CD8-positive, alpha-beta memory T cell (primary cell): ENCODE results near the gene ELAVL2. TPM values are rescaled to one million over a fixed set of nuclear protein-coding genes. Genes with fewer than 3 reads are reported as not detected.

Experiments used
- CTCF ChIA-PET: fragments of 350-600 bp; sonication (Branson Sonifier 250); formaldehyde crosslinking; loops from one replicate; lab custom pipeline; 2021; ENCODE audit warnings: antibody characterized with exemption; lab: Charles Lee
- POLR2A ChIA-PET: fragments of 350-600 bp; sonication (Branson Sonifier 250); formaldehyde crosslinking; loops from one replicate; lab custom pipeline; 2021; ENCODE audit warnings: antibody characterized with exemption; lab: Charles Lee
- DNase-seq, 5 donors: peaks; one replicate each; pipeline versions ENCODE4 v3.0.0 to v3.0.0-alpha.2; 2020 to 2022; ENCODE audit warnings: mixed read lengths in 1 of 5
- H3K27ac ChIP-seq: one replicate; pipeline ENCODE4 v1.7.0; 2013; ENCODE audit warnings: low read depth, mild to moderate bottlenecking, low read length, moderate library complexity
- H3K27me3 ChIP-seq: 2 replicates; pipeline ENCODE4 v1.7.0; 2013; ENCODE audit warnings: low read length, mild to moderate bottlenecking; ENCODE audit not compliant: insufficient read depth, poor library complexity, severe bottlenecking
- H3K36me3 ChIP-seq: 2 replicates; pipeline ENCODE4 v1.7.0; 2013; ENCODE audit warnings: mild to moderate bottlenecking, low read length, moderate library complexity; ENCODE audit not compliant: insufficient read depth
- H3K4me1 ChIP-seq: 2 replicates; pipeline ENCODE4 v1.7.0; 2013; ENCODE audit warnings: mild to moderate bottlenecking, low read length, moderate library complexity; ENCODE audit not compliant: insufficient read depth
- H3K4me3 ChIP-seq: 2 replicates; pipeline ENCODE4 v1.7.0; 2013; ENCODE audit warnings: mild to moderate bottlenecking, low read length
- H3K9me3 ChIP-seq: 2 replicates; pipeline ENCODE4 v1.7.0; 2013; ENCODE audit warnings: mild to moderate bottlenecking, low read length
- H3K27ac Mint-ChIP-seq, 8 donors: one replicate each; pipeline ENCODE4 v1.8.0; 2020 to 2021; ENCODE audit warnings: mixed read lengths in 8 of 8, mild to moderate bottlenecking in 6 of 8, inconsistent platforms in 3 of 8, moderate library complexity in 3 of 8
- H3K27me3 Mint-ChIP-seq, 2 donors: one replicate each; pipeline ENCODE4 v1.8.0; 2020 to 2021; ENCODE audit warnings: mixed read lengths in 2 of 2, mild to moderate bottlenecking in 1 of 2, moderate library complexity in 1 of 2
- H3K36me3 Mint-ChIP-seq, 3 donors: one replicate each; pipeline ENCODE4 v1.8.0; 2020 to 2021; ENCODE audit warnings: mixed read lengths in 3 of 3, inconsistent platforms in 1 of 3, mild to moderate bottlenecking in 1 of 3
- H3K4me1 Mint-ChIP-seq, 3 donors: one replicate each; pipeline ENCODE4 v1.8.0; 2020 to 2021; ENCODE audit warnings: mixed read lengths in 3 of 3, inconsistent platforms in 1 of 3, mild to moderate bottlenecking in 1 of 3
- H3K4me3 Mint-ChIP-seq, 7 donors: one replicate each; pipeline ENCODE4 v1.8.0; 2020 to 2021; ENCODE audit warnings: mixed read lengths in 7 of 7, mild to moderate bottlenecking in 6 of 7, moderate library complexity in 4 of 7, inconsistent platforms in 2 of 7
- H3K9me3 Mint-ChIP-seq, 5 donors: one replicate each; pipeline ENCODE4 v1.8.0; 2020 to 2022; ENCODE audit warnings: mixed read lengths in 5 of 5, mild to moderate bottlenecking in 3 of 5, moderate library complexity in 2 of 5, inconsistent platforms in 1 of 5
- polyA plus RNA-seq: library from polyadenylated mRNA; unstranded; fragments of 300-500 nt; fragmentation: Illumina TruSeq; gene quantifications from one replicate; pipeline ENCODE4 v1.2.3, GENCODE V29; 2021
- total RNA-seq, 2 experiments: library from RNA; stranded (reverse); gene quantifications; one replicate each; pipeline ENCODE4 v1.2.3, GENCODE V29; 2021

ELAVL2 gene
- total and polyA plus RNA-seq, 3 experiments from 2014 or later, result not detected

GRCh38 chr9:23771746-23772384 is 54.2 kb downstream of the ELAVL2 start:
- Histone ChIP-seq H3K36me3 (no peaks in the 10 kb centered on the region), H3K4me1 (no peaks in the 10 kb centered on the region), H3K9me3 (no peaks in the 10 kb centered on the region), H3K27me3 (no peaks in the 10 kb centered on the region), H3K27ac (no peak overlapping the region), H3K4me3 (no peak overlapping the region)
- no peak overlapping the region for H3K4me3 Mint-ChIP-seq
- H3K36me3 Mint-ChIP-seq, result no peaks in the 10 kb centered on the region
- DNase-seq, result no peak
- ChIA-PET CTCF (no interaction called here), POLR2A (no interaction called here)
- no peak overlapping the region for H3K27ac Mint-ChIP-seq
- no peaks in the 10 kb centered on the region for H3K27me3 Mint-ChIP-seq
- H3K9me3 Mint-ChIP-seq, result peaks cover 0 to 25% (median 7%) of the 10 kb centered on the region in 5 donors
- no peaks in the 10 kb centered on the region for H3K4me1 Mint-ChIP-seq

DNA sequence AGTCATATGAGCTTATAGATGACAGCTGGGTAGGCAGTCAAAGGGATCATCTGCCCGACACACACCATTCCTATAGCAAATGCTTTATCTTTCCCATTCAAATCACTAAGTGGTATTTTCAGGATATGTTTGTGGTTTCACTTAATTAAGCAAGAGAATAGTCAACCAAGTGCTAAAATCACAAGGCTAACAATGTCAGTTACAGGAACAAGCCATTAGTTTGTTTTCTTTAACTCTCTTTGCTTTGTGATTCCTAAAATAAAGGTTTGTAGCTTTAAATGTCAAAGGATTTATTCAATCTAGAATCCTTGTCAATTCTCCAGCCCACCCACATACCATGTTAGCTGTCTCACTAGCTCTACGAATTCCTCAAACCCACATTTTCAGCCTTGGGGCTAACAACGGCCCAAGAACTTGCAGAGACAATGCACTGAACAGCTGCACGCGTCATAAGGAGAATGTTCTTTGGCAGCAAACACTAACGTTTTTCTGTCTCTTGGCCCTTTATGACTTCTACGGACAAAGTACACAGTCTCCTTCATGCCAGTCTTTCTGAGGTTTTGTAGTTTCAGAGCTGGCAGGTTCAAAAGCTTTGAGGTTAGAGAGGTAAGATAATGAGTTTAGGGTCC is 56.6 kb downstream of the ELAVL2 start:
- Histone ChIP-seq H3K36me3 (no peaks in the 10 kb centered on the region), H3K4me1 (no peaks in the 10 kb centered on the region), H3K4me3 (no peak overlapping the region), H3K9me3 (no peaks in the 10 kb centered on the region), H3K27ac (no peak overlapping the region), H3K27me3 (no peaks in the 10 kb centered on the region)
- Mint-ChIP-seq H3K27me3 (no peaks in the 10 kb centered on the region), H3K4me1 (no peaks in the 10 kb centered on the region), H3K36me3 (no peaks in the 10 kb centered on the region), H3K9me3 (peaks cover 0 to 24% (median 4%) of the 10 kb centered on the region in 5 donors), H3K4me3 (no peak overlapping the region), H3K27ac (no peak overlapping the region)
- DNase-seq, result no peak
- ChIA-PET CTCF (no interaction called here), POLR2A (no interaction called here)

DNA sequence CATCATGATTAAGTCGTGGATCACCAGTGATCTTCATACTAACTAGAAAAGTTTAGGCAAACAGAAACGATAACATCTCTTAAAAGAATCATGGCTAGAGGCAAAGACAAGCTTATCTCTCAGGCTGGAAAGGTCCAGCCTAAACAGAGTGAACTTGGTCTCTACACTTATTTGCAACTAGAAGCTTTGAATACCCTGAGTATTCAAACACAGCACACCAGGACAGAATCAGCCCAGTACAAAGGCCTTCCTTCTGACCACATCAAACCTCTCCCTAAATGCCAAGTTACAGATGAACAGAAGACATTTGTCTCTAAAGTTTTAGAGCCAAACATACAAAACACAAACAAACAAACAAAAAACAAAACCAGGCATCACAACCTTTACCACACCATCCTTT is 57.2 kb downstream of the ELAVL2 start:
- H3K4me3 ChIP-seq, result no peak overlapping the region
- DNase-seq, result no peak
- CTCF ChIA-PET, result no interaction called here
- H3K4me3 Mint-ChIP-seq, result no peak overlapping the region
- no peaks in the 10 kb centered on the region for H3K4me1 Mint-ChIP-seq
- H3K9me3 Mint-ChIP-seq, result peaks cover 0 to 24% (median 4%) of the 10 kb centered on the region in 5 donors
- H3K9me3 ChIP-seq, result no peaks in the 10 kb centered on the region
- no peaks in the 10 kb centered on the region for H3K4me1 ChIP-seq
- POLR2A ChIA-PET, result no interaction called here
- H3K27ac Mint-ChIP-seq, result no peak overlapping the region
- no peak overlapping the region for H3K27ac ChIP-seq
- no peaks in the 10 kb centered on the region for H3K27me3 Mint-ChIP-seq
- H3K36me3 Mint-ChIP-seq, result no peaks in the 10 kb centered on the region
- H3K27me3 ChIP-seq, result no peaks in the 10 kb centered on the region
- no peaks in the 10 kb centered on the region for H3K36me3 ChIP-seq

DNA sequence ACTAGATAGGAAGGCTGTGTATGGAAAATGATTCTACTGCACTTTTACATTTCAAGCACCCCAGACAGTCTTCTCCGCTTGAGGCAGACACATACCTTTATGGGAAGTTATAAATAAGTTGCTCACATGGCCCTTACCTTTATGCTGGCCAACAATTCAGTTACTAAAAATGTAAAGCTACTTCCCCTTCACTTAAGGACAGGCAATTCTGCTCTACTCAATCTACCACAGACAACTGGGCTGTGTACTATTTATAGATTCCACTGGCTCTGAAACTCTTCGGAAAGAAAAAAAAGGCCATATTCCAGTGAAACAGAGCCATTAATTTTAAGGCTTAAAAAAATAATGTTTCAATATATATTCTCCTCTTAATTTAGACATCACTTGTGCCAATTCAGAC is 59.4 kb downstream of the ELAVL2 start:
- ChIA-PET CTCF (no interaction called here), POLR2A (no interaction called here)
- Histone ChIP-seq H3K9me3 (no peaks in the 10 kb centered on the region), H3K4me1 (no peaks in the 10 kb centered on the region), H3K36me3 (no peaks in the 10 kb centered on the region), H3K4me3 (no peak overlapping the region), H3K27me3 (no peaks in the 10 kb centered on the region), H3K27ac (no peak overlapping the region)
- H3K4me1 Mint-ChIP-seq, result no peaks in the 10 kb centered on the region
- H3K36me3 Mint-ChIP-seq, result no peaks in the 10 kb centered on the region
- no peak overlapping the region for H3K4me3 Mint-ChIP-seq
- no peak overlapping the region for H3K27ac Mint-ChIP-seq
- DNase-seq, result no peak
- H3K9me3 Mint-ChIP-seq, result peaks cover 0 to 22% (median 6%) of the 10 kb centered on the region in 5 donors
- no peaks in the 10 kb centered on the region for H3K27me3 Mint-ChIP-seq

DNA sequence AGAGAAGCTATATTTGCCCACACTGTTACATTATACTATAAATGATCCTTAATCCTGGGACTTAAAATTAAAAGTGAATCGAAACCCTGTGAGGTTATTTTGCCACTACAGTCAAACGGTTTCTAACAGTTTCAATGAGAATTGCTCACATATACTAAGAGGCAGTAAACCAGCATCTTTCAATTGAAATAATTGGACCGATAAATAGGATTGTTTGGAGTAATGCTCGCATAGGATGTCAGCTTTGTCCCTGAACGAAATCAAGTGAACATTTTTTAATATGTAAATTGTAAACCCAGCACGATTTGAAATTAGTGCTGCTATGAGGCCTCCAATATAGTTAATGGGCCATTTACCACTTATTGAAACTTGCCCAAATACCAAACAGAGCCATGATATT is 60.5 kb downstream of the ELAVL2 start:
- Histone ChIP-seq H3K27ac (no peak overlapping the region), H3K27me3 (no peaks in the 10 kb centered on the region), H3K9me3 (no peaks in the 10 kb centered on the region), H3K4me1 (no peaks in the 10 kb centered on the region), H3K36me3 (no peaks in the 10 kb centered on the region), H3K4me3 (no peak overlapping the region)
- Mint-ChIP-seq H3K4me1 (no peaks in the 10 kb centered on the region), H3K27me3 (no peaks in the 10 kb centered on the region), H3K27ac (no peak overlapping the region), H3K4me3 (no peak overlapping the region), H3K9me3 (peaks cover 0 to 32% (median 5%) of the 10 kb centered on the region in 5 donors), H3K36me3 (no peaks in the 10 kb centered on the region)
- DNase-seq, result no peak
- ChIA-PET CTCF (no interaction called here), POLR2A (no interaction called here)

- Mint-ChIP-seq H3K27ac (no peak overlapping the region), H3K4me1 (no peaks in the 10 kb centered on the region)
- no peaks in the 10 kb centered on the region for H3K9me3 ChIP-seq
These were observed 61.8 kb downstream of the ELAVL2 start for GRCh38 chr9:23764219-23764618.

GRCh38 chr9:23754551-23754950 is 71.5 kb downstream of the ELAVL2 start:
- Mint-ChIP-seq H3K9me3 (peaks cover 0 to 29% (median 7%) of the 10 kb centered on the region in 5 donors), H3K4me3 (no peak overlapping the region), H3K27ac (no peak overlapping the region), H3K4me1 (no peaks in the 10 kb centered on the region), H3K27me3 (no peaks in the 10 kb centered on the region), H3K36me3 (no peaks in the 10 kb centered on the region)
- H3K9me3 ChIP-seq, result no peaks in the 10 kb centered on the region
- H3K4me3 ChIP-seq, result no peak overlapping the region
- no peak overlapping the region for H3K27ac ChIP-seq
- no peaks in the 10 kb centered on the region for H3K36me3 ChIP-seq
- no peak for DNase-seq
- CTCF ChIA-PET, result no interaction called here
- no peaks in the 10 kb centered on the region for H3K4me1 ChIP-seq
- POLR2A ChIA-PET, result no interaction called here
- H3K27me3 ChIP-seq, result no peaks in the 10 kb centered on the region

More at GRCh38 chr9:23764219-23764618, 61.8 kb downstream of the ELAVL2 start:
- ChIA-PET CTCF (no interaction called here), POLR2A (no interaction called here)
- Mint-ChIP-seq H3K27me3 (no peaks in the 10 kb centered on the region), H3K36me3 (no peaks in the 10 kb centered on the region), H3K4me3 (no peak overlapping the region), H3K9me3 (peaks cover 0 to 33% (median 5%) of the 10 kb centered on the region in 5 donors)
- Histone ChIP-seq H3K27ac (no peak overlapping the region), H3K36me3 (no peaks in the 10 kb centered on the region), H3K4me1 (no peaks in the 10 kb centered on the region), H3K4me3 (no peak overlapping the region), H3K27me3 (no peaks in the 10 kb centered on the region)
- DNase-seq, result no peak

DNA sequence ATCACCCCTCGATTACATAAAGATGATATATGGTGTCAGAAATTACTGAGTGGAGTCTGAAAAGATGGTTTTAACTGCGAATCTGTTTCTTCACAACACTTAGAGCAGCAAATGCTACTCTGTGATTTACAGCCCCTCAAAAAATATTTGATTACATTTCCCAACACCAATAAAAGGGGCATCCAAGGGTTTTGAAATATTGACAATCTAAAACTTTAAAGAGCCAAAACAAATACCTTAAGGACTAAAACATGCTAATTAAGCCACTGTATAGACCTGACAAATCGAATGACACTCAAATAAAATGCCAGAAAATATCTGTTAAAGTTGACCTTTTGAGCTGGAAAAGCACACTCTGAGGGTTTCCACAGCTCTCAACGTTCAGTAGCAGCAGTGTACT is 73.2 kb downstream of the ELAVL2 start:
- CTCF ChIA-PET, result no interaction called here

More for the DNA sequence above, 73.2 kb downstream of the ELAVL2 start:
- Mint-ChIP-seq H3K36me3 (no peaks in the 10 kb centered on the region), H3K4me1 (no peaks in the 10 kb centered on the region), H3K9me3 (peaks cover 3 to 30% (median 7%) of the 10 kb centered on the region in 5 donors), H3K27me3 (no peaks in the 10 kb centered on the region), H3K27ac (no peak overlapping the region), H3K4me3 (no peak overlapping the region)
- Histone ChIP-seq H3K9me3 (no peaks in the 10 kb centered on the region), H3K27ac (no peak overlapping the region), H3K36me3 (no peaks in the 10 kb centered on the region), H3K4me3 (no peak overlapping the region), H3K27me3 (no peaks in the 10 kb centered on the region), H3K4me1 (no peaks in the 10 kb centered on the region)
- POLR2A ChIA-PET, result no interaction called here
- DNase-seq, result no peak
